Measurements from ENCODE around the gene SNAP25. TPM values are rescaled to one million over a fixed set of nuclear protein-coding genes. Genes with fewer than 3 reads are reported as not detected.
A peak's percentile ranks its signal among the peaks of the same experiment; 100 is the strongest.

The SNAP25 gene
- total RNA-seq, 2 donors from 2014 or later: 1.3 to 4.7 TPM

- H3K27me3 ChIP-seq (replicated peaks; ENCODE audit: insufficient read depth): no peaks in the 10 kb centered on the region
- peaks cover 0 to 7% of the 10 kb centered on the region in 2 donors for H3K4me1 ChIP-seq (ENCODE audit: control insufficient read depth in 1 of 2, low read depth in 2 of 2)
- no peak overlapping the region for H3K4me3 ChIP-seq
- H3K36me3 ChIP-seq: no peaks in the 10 kb centered on the region
- no peak for TF ChIP-seq CTCF (IDR thresholded peaks at IDR 0.05)
- DNase-seq (ENCODE audit: low spot score): no peak
- H3K9me3 ChIP-seq: no peaks in the 10 kb centered on the region
- no peak for ATAC-seq (ENCODE audit: insufficient number of reproducible peaks, low FRiP score, low read depth)
- H3K27ac ChIP-seq: no peak overlapping the region
These were observed 130.5 kb downstream of the SNAP25 start for GRCh38 chr20:10349118-10349517.

- no peak for ATAC-seq (ENCODE audit: insufficient number of reproducible peaks, low FRiP score, low read depth)
- H3K36me3 ChIP-seq: no peaks in the 10 kb centered on the region
These were observed 131.7 kb downstream of the SNAP25 start for GRCh38 chr20:10350188-10350842.

GRCh38 chr20:10352934-10353824 is 134.5 kb downstream of the SNAP25 start:
- H3K9me3 ChIP-seq: no peaks in the 10 kb centered on the region
- no peak for DNase-seq (ENCODE audit: low spot score)
- no peak overlapping the region for H3K4me3 ChIP-seq
- H3K4me1 ChIP-seq (ENCODE audit: control insufficient read depth in 1 of 2, low read depth in 2 of 2): peaks cover 0 to 7% of the 10 kb centered on the region in 2 donors
- no peak for TF ChIP-seq CTCF (IDR thresholded peaks at IDR 0.05)
- no peak for ATAC-seq (ENCODE audit: insufficient number of reproducible peaks, low FRiP score, low read depth)
- H3K27me3 ChIP-seq (replicated peaks; ENCODE audit: insufficient read depth): no peaks in the 10 kb centered on the region
- H3K36me3 ChIP-seq: no peaks in the 10 kb centered on the region
- H3K27ac ChIP-seq: no peak overlapping the region

More at GRCh38 chr20:10350188-10350842, 131.7 kb downstream of the SNAP25 start:
- no peak for TF ChIP-seq CTCF (IDR thresholded peaks at IDR 0.05)
- no peaks in the 10 kb centered on the region for H3K27me3 ChIP-seq (replicated peaks; ENCODE audit: insufficient read depth)
- no peaks in the 10 kb centered on the region for H3K9me3 ChIP-seq
- H3K4me3 ChIP-seq: no peak overlapping the region
- H3K27ac ChIP-seq: no peak overlapping the region
- no peak for DNase-seq (ENCODE audit: low spot score)
- peaks cover 0 to 7% of the 10 kb centered on the region in 2 donors for H3K4me1 ChIP-seq (ENCODE audit: control insufficient read depth in 1 of 2, low read depth in 2 of 2)

- peak overlapping the region in 1 of 2 donors; percentile 11 for H3K27ac ChIP-seq
- H3K4me3 ChIP-seq: no peak overlapping the region
- ATAC-seq (ENCODE audit: insufficient number of reproducible peaks, low FRiP score, low read depth): no peak
- H3K27me3 ChIP-seq (replicated peaks; ENCODE audit: insufficient read depth): no peaks in the 10 kb centered on the region
- no peak for DNase-seq (ENCODE audit: low spot score)
- H3K4me1 ChIP-seq (ENCODE audit: control insufficient read depth in 1 of 2, low read depth in 2 of 2): peaks cover 7 to 11% of the 10 kb centered on the region in 2 donors
- TF ChIP-seq CTCF (IDR thresholded peaks at IDR 0.05): no peak
- no peaks in the 10 kb centered on the region for H3K36me3 ChIP-seq
- no peaks in the 10 kb centered on the region for H3K9me3 ChIP-seq
These were observed 138.0 kb downstream of the SNAP25 start for GRCh38 chr20:10356628-10357027.

Other genes with a start within 250 kb of the SNAP25 start
- 1 to 10 TPM in 1 of 2 donors, under 1 TPM in 1; 0.41 to 1.1 TPM for gene ANKEF1, start 183.8 kb upstream of the SNAP25 start, total RNA-seq
- gene MKKS, start 215.4 kb downstream of the SNAP25 start, total RNA-seq: 10 to 100 TPM; 11.4 to 13.0 TPM
- 1 to 10 TPM; 4.7 to 5.8 TPM for gene SLX4IP, start 216.5 kb downstream of the SNAP25 start, total RNA-seq

Measured in thoracic aorta (tissue), 2 donors.